Stimulated activated CD4-positive, alpha-beta T cell treated with anti-CD3 and anti-CD28 coated beads, Interleukin-15, amount 100 ng/mL, for 24 hours (primary cell): ENCODE measurements around the gene SUPT4H1.

Experiments used
- DNase-seq: peaks from one replicate; pipeline ENCODE4 v3.0.0-alpha.2; 2020

Gene SUPT4H1

DNA sequence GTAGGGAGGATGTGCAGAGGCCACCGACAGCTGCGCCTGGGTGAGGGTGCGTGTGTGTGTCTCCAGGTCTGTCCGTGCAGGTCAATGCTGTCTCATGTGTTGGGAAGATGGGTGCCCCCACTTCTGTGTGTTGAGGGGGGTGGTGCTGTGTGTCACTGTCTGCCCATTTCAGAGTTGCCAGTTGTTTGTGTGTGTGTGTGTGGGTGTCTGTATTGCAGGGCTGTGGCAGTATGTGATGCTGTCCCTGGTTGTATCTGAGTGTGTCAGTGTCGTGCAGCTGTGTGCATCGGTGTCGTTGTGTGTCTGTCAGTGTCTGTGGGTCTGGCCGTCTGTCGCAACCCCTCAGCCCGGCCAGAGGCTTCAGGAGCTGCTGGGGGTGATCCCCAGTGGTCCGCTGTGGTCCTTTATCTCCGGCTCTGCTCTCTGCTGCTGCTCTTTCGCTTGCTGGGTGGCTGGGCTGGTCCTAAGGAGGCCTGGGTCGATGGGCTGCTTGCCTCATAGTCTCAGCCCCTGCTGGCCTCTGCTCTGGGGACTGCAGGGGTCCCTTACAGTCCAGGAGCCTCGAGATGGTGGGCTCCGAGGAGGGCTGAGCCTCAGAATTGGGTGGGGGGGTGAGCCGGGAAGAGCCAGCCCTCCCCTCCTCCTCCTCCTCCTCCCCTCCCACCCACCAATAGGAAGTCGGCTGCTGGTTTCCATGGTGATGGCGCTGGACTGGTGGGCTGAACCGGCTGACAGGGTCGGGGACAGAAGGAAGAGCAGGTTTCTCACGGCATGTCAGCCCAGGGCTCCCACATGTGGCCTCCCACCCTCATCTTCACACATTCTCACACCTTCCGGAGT is 23.6 kb downstream of the SUPT4H1 start, which contains the start of gene TSPOAP1:
TSS of gene TSPOAP1 (minus strand) at position 601 of the 840 bp plus-strand sequence. CDS start 875 bp downstream, outside the sequence.
- peak; percentile 93 for DNase-seq

DNA sequence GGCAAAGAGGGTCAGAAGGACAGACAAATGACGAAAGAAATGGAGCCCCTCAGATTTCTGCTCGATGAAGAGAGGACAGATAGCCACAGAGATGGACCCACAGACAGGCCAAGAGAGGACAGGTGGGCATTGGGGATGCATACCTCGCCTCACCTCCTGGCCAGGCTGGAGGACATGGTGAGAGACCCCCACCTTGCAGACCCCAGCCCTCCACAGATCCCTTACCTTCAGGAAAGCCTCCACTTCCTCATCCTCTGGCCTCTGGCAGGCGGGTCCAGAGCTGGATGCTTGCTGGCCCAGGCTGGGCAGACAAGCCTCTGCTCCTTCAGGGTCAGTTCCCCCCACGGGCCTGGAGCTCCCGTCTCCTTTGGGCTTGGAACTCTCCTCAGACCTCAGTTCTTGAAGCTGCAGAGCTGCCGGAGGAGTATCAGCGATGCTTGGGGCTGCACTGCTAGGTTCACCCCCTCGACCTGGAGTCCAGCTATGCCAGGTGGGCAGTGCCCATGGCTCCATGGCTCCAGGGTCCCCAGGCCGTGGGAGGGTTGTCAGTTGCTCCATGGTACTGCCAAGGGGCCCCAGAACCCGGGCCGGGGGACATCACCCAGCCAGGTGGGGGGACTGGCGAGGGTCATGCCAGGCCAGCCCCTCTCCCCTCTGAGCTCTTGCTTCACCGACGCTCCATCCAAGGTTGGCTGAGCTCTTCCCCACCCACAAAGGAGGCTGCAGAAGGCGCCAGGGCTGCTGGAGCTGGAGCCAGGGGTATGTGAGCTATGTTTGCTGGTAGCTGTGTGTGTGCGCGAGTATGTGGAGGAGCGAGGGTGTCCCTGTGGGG is 24.4 kb downstream of the SUPT4H1 start:
- DNase-seq = peak; percentile 82

DNA sequence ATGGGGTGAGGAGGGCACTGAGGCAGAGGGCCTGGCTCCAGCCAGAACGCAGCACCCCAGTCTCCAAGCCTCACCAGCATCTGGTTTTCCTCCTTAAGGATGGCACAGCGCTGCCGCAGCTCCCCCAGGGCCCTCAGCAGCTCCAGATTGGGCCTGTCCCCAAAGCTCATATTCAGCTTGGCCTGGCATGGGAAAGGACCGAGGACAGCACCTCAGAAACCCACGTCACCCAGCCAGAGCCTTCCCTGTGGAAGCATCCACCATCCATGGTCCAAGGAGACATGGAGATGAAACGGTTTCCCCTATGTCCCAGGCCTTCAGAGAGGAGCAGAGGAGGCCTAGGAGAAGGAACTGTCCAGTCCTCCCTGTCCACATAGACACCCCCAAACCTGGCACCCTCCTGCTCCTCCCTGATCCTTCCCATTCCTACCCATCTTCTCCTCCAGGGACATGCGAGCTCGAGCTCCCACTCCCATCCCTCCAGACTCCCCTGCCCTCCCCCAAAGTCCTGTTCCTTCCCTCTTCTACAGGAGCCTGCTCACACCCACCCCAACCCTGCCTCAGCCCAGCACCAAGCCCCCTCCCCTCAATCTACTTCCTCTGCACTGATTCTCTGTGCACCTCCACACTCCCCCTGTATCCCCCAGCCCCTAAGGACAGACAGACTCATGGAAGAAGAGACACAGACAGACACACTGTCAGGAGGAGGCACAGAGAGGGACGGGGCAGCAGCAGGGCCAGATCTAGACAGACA is 25.2 kb downstream of the SUPT4H1 start:
- peak; percentile 60 for DNase-seq

DNA sequence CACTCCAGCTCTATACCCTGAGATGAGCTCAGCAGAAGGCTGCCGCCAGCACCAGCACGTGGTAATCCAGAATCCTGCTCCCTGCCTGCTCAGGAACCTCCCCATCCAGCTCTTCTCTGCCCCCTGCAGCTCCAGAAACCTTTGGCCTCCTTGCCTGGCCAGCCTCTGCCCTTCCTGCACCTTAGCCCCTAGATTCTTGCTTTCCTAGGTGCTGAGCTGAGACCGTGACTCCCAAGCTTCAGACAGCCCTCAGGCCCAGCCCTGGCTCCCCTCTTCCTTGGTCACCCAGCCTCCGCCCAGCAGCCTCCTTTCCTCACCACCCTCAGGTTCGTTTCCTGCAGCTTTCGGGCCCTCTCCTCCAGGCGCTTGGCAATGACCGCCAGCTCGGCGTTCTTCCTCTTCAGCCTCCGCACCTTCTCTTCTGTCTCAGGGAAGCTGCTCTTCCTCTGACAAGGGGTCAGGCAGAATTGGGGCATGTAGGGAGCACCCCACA is 26.0 kb downstream of the SUPT4H1 start:
- DNase-seq = peak; percentile 47

DNA sequence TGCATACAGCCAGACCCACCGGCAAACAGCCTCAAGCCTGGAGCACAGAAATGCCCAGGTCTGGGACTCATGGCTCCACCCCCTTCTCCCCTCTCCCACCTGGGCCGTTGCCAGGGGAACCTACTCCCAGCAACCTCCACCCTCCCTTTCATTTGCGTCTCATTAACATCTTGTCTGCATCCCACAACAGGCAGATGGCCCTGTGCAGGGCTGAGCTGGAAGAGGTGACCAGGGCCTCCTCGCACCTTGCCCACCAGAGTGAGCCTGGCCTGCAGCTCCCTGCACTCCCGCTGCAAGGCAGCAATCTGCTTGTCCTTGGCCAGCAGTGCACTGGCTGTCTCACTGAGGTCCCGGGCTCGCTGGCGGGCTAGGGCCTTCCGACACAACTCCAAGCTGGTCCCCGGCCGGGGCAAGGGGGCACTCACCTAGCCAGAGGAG is 26.7 kb downstream of the SUPT4H1 start:
- DNase-seq = peak; percentile 30

DNA sequence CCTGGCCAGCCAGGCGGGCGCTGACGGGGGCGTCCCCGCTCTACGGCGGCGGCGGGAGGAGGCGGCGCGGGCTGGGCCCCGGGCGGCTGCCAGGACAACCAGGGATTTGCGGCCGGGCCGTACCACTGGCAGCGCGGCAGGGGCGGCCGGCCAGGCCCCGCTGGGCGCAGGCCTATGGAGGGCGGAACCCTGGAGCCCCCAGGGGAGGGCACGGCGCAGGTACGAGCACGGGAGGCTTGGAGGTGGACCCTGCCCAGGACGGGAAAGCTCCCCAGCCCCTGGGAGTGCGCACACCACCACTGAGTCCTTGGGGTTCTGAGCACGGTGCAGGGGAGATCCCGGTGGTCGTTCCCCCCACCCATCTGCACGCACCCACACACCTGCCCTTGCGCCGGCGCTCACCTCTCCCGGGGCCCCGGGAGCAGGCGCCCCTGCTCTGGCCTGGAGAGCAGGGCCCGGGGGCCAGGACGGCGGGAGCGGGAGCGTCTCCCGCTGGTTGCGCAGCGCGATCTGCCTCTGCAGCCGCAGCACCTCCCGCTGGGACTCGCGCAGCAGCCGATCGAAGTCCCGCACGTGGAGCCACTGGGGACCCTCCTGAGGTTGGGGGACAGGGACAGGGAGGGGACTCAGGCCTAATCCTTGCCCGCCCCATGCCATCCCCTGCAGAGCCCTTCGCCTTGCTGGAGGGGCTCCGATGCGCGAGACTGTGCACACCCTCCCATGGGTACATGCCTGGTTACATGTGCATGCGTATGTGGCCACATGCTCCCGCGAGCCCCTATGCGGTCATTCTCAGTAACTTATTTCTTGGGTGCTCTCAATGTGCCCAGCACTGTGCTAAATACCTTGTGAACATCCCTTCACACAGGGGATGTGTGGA is 27.4 kb downstream of the SUPT4H1 start:
- DNase-seq = no peak

DNA sequence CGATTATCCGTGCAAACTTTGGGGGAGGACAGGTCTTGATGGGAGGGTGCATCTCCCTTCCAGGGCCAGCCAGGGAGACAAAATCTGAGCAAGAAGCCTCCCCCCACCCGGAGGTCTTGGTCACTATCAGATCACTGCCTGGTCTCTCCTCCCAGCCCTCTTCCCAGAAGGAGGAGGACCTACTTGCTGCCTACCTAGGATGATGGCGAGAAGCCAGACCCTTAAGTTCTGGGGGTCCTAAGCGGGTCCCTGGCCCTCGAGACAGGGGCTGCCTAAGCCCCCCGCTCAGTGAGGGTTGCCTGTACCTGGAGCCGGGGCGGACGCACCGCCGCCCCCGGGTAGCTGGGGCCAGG is 28.0 kb downstream of the SUPT4H1 start:
- DNase-seq = no peak

DNA sequence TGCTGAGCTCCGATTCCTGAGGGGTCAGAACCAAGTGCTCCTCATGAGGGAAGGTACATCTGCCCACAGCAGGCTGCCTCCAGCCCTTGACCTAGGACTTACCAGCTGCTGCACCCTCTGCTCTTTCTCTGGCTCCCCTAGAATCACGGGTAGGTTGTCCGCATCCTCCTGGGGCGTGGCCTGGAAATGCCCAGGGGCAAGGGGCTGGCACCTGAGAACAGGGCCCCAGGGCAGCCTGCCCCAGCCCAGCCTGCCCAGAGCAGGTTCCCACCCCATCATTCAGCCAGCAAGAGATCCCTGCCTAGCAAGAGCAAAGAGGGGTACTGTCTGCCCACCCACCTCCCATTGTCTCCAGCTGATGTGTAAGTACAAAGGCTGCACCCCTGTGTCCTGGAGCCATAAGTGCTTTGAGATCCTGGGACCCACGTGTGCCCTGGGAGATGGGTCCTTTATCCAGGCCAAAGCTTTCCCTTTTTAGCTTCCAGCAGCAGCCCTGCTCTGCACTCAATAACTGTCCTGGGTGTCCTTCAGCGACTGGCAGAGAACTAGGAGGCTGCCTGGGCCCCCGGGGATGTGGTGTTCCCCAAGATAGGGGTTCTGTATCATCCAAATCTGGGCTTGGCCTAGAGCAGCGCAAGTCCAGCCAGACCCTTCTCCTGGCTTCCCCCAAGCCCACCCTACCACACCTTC is 28.5 kb downstream of the SUPT4H1 start:
- no peak for DNase-seq

DNA sequence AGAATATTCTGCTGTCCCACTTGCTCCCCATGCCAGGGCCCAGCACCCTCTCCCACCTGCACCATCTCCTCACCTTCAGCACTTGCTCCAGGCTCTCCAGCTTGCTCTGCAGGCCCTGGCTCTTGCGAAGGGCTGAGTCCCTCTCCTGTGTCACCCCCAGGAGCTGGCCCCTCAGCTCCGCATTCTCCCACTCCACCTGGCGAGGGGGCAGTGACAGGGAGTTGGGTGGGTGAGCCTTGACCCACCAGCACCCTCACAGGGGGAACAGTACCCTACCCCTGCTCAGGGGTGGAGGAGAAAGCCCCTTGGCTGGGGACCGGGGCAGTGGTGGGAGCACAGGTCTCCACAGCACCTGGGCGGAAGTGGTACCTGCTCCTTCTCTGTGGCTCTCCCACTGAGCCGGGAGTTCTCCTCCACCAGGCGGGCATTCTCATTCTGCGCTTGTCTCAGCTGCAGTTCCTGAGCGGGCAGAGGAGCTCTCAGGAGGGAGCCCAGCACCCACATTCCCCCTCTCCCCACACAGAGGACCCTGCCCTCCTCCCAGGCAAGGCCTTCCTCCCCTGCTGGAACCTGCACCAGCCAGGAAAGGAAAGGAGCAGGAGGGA is 29.3 kb downstream of the SUPT4H1 start:
- DNase-seq = no peak

DNA sequence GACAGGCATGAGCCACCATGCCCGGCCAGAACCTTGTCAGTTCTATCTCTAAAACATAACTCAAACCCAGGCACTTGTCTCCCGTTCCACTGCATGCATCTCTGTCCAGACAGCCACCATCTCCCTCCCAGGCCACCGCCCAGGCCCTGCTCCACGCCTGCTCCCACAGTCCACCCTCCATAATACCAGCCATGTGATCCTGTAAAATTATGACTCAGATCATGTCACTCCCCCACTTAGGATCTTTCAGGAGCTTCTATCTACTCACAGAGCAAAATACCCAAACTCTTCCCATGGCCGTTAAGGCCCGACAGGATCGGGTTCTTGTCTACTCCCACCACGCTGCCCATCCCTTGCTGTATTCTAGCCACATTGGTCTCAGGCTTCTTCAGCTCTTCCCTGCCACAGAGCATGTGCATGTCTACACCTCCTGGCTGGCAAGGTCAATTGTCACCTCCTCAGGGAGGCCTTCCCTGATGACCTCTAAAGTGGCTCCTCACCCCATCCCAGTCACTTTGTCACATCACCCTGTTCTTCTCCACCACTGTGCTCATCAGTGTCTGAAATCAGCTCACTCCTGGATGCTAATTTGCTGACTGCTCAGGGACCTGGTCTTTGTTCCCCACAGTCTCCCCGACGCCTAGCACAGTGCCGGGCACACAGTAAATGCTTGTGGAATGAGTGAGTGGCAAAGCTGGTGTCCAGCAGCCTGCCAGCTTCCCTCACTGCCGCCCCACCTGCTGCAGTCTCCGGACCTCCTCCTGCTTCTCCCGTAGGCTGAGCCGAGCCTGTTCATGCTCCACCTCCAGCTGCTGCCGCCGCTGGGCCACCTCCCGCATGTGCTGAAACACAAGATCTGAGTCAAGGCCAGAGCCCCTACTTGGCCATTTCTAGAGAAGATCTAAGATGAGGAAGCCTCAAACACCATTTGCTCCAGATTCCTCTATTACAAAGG is 30.2 kb downstream of the SUPT4H1 start:
- DNase-seq = no peak

DNA sequence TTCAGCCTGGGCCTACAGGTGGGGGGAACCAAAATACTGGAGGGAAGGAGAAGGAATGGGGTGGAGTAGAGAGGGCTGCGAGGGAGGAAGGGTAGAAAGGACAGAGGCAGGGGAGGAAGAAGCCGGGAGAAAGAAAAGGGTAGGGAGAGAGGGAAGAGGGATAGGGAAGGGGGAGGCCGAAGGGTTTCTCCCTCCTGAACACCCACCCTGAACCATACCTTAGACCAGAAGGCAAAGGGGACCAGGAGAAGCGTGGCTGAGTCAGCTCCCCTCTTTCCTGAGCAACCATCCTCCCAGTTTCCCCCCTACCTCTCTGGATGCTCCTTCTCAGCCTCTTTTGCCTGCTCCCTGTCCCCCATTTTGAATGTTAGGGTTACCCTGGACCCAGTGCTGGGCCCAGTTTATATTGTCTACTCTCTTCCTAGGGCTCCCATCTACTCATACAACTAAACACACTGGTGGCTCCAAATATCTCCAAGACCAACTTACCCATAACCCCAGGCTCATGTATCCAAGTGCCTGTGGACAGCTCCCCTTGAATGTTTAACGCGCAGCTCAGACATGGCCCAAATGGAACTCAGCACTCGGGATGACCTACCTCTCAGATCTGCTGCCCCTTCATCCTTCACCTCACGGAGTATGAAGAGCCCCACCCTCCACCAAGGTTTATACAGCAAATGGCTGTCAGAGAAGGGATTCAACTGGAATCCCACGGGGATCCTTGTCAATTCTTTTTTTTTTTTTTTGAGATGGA is 31.3 kb downstream of the SUPT4H1 start:
- no peak for DNase-seq

DNA sequence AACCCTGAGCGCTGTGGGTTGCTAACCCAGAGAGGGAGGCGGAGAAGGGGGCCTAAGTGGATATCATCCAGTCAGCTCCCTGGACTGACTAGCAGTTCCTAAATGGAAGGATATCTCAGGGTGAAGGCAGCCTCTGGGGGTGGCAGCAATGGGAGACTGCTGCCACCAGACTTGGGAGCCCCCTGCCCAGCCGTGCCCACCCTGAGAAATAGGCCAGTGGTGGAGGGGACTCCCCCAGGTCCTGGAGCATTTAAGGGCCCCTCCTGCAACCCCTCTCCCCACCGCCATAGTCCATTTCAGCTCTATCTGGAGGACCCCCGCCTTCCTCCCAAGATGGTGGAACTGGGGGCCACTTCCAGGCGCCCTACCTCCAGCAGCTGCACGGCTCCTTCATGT is 31.8 kb downstream of the SUPT4H1 start:
- DNase-seq = no peak

DNA sequence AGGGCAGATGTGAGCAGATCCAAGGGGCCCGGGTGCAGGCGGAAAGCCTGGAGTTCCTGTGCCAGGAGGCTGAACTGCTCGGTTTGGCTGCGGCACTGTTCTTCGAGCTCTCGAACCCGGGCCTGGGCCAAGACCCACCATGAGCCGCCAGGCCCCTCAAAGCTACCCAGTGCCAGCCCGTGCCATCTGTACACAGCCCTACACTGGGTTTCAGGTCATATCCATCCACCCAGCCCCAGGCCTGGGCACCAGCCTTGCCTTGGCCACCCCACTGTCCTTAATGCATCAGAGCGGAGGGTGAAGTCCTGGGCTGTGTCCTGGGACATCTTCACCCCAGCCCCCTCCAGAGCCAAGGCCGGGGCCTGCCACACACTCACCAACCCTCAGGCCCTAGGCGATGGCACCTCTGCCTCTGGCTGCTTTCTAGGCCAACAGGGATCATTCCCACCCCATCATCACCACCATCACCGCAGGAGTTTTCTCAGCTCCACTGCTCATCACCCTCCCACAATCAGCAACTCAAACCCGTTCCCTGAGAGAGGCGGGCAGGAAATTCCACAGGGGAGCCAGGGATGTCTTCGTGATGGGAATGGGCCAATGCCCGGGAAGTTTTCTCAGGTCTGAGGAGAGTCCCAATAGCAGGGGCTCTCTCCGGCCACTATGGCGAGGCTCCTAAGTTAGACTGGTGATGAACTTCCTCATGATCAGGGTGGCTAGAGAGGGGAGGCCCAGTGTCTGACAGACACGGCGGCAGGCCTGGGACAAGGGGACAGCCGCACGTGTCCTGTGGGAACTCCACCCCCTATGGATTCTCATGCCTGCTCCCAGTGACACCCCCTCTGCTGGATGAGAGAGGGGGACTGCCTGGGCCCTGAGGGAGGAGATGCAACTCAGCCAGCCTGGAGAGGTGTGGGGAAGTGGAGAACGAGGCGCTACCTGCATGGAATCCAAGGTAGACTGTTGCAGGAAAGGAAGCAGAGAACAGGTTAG is 32.5 kb downstream of the SUPT4H1 start:
- DNase-seq = no peak

DNA sequence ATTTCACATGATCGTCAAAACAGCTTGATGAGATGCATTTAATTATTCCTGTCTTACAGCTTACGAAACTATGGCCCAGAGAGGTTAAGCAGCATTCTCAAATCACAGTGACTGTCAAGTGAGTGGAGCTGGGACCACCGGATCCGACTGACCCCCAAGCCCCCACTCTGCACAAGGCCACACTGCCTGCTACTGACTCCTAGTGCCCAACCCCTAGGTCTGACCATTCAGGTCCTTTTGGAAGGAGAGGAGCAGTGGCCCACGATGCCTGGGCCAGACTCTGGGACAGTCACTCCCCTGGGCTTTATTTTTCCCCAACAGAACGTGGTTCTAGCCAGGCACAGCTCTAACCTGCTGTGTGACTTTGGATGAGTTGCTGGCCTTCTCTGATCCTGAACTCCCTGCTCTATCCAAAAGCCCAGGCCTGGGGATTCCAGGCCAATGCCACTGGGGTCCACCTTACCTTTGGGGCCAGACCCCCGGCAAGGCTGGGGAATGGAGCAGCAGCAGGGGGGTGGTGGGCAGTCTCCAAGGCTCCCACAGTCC is 33.3 kb downstream of the SUPT4H1 start:
- DNase-seq = no peak

DNA sequence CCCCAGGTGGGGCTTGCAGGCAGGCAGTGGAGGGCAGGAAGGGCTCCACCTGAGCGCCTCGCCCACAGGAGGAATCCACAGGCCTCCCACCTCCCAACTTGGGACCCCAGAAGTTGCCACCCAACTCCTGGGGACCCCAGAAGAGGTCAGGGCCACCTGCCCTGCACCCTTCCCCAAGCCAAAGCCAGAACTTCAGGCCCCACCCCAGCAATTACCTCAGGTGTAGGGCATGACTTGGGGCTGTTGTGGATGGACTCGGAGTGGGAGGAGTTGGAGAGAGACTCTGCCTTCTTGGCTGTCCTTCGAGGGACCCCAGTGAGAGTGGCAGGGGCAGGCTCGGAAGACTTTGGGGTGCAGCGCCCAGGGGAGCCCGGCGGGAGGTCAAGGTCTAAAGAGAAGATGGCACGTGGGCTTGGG is 33.9 kb downstream of the SUPT4H1 start:
- no peak for DNase-seq

DNA sequence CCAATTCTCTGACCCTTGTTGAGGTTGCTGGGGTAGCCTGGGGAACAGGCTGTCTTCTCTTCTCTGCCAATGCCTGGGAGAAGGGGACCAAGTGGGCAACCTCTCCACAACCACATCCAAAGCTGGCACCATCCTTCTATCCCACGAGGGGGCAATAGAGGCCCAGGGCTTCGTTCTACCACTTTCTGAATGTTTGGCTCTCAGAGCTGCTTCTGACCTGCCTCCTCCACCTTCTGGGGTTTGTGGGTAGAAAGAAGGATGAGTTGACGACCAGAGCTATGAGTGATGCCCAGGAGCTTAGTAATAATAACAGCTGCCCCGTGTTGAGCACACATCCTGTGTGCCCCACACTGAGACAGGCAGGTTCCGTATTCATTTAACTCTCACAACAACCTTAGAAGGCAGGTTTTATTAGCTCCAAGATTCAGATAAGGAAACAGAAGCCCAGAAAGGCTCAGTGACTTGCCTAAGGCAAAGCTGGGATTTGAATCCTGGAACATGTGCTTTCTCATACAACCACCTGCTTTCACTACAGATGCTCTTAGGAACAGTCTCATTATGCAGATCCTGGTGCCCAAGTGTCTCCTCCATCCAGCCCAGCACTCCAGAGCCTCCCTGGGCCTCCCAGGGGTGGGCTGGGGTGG is 34.5 kb downstream of the SUPT4H1 start:
- DNase-seq = peak; percentile 80
